Type B pancreatic cell (in vitro differentiated cells): ENCODE data around the gene TH. TPM values are rescaled to one million over a fixed set of nuclear protein-coding genes. Genes with fewer than 3 reads are reported as not detected.

ENCODE experiments used
- DNase-seq: peaks from one replicate; pipeline ENCODE4 v3.0.0; 2021; ENCODE audit warnings: mixed read lengths; ENCODE audit not compliant: unreplicated experiment; ENCODE audit errors: extremely low spot score
- H3K27ac Mint-ChIP-seq: 2 replicates; pipeline ENCODE4 v1.8.0; 2021; ENCODE audit warnings: mild to moderate bottlenecking, mixed read lengths
- H3K27me3 Mint-ChIP-seq: 2 replicates; pipeline ENCODE4 v1.8.0; 2021; ENCODE audit warnings: mixed read lengths
- H3K36me3 Mint-ChIP-seq: 2 replicates; pipeline ENCODE4 v1.8.0; 2021; ENCODE audit warnings: mixed read lengths
- H3K4me1 Mint-ChIP-seq: one replicate; pipeline ENCODE4 v1.8.0; 2021; ENCODE audit warnings: mixed read lengths; ENCODE audit not compliant: unreplicated experiment
- H3K4me3 Mint-ChIP-seq: 2 replicates; pipeline ENCODE4 v1.8.0; 2021; ENCODE audit warnings: mild to moderate bottlenecking, mixed read lengths
- H3K9me3 Mint-ChIP-seq: 2 replicates; pipeline ENCODE4 v1.8.0; 2021; ENCODE audit warnings: mixed read lengths
- CTCF ChIP-seq: fragments of 200-600 bp; sonication (generic); conservative IDR thresholded peaks from 2 replicates; pipeline ENCODE4 v1.5.0; 2021; ENCODE audit warnings: antibody characterized with exemption, mild to moderate bottlenecking
- total RNA-seq: library from RNA; stranded (reverse); gene quantifications from 2 replicates; pipeline ENCODE4 v1.2.1, GENCODE V29; 2021; ENCODE audit warnings: low replicate concordance

The TH gene
- total RNA-seq, 1 donor from 2014 or later = 2.2 TPM

- peak overlapping the region; percentile 67 for H3K4me3 Mint-ChIP-seq
- peaks cover 36% of the 10 kb centered on the region for H3K27me3 Mint-ChIP-seq
- peak overlapping the region; percentile 48 for H3K27ac Mint-ChIP-seq
- H3K36me3 Mint-ChIP-seq = peaks cover 21% of the 10 kb centered on the region
- DNase-seq = no peak
- H3K9me3 Mint-ChIP-seq = no peaks in the 10 kb centered on the region
- H3K4me1 Mint-ChIP-seq = peaks cover 8% of the 10 kb centered on the region
- TF ChIP-seq CTCF = no peak
Measured at GRCh38 chr11:2133241-2134021, 38.2 kb downstream of the TH start.

- Mint-ChIP-seq H3K36me3 (peaks cover 21% of the 10 kb centered on the region), H3K9me3 (no peaks in the 10 kb centered on the region), H3K4me1 (peaks cover 8% of the 10 kb centered on the region), H3K27me3 (peaks cover 34% of the 10 kb centered on the region), H3K4me3 (peak overlapping the region; percentile 28), H3K27ac (peak overlapping the region; percentile 48)
- TF ChIP-seq CTCF = no peak
- no peak for DNase-seq
Measured at GRCh38 chr11:2132874-2133240, 38.8 kb downstream of the TH start.

- H3K27ac Mint-ChIP-seq = peak overlapping the region; percentile 83
- peaks cover 8% of the 10 kb centered on the region for H3K4me1 Mint-ChIP-seq
- no peak for DNase-seq
- H3K9me3 Mint-ChIP-seq = no peaks in the 10 kb centered on the region
- peaks cover 21% of the 10 kb centered on the region for H3K36me3 Mint-ChIP-seq
- H3K4me3 Mint-ChIP-seq = peak overlapping the region; percentile 71
- peaks cover 34% of the 10 kb centered on the region for H3K27me3 Mint-ChIP-seq
- TF ChIP-seq CTCF = no peak
Measured at GRCh38 chr11:2132246-2132645, 39.4 kb downstream of the TH start.

GRCh38 chr11:2131371-2132236 is 40.0 kb downstream of the TH start:
- DNase-seq = no peak
- H3K27ac Mint-ChIP-seq = peak overlapping the region; percentile 83
- H3K36me3 Mint-ChIP-seq = peaks cover 21% of the 10 kb centered on the region
- peak overlapping the region; percentile 71 for H3K4me3 Mint-ChIP-seq
- no peaks in the 10 kb centered on the region for H3K9me3 Mint-ChIP-seq
- peaks cover 32% of the 10 kb centered on the region for H3K27me3 Mint-ChIP-seq
- TF ChIP-seq CTCF = no peak
- H3K4me1 Mint-ChIP-seq = peaks cover 8% of the 10 kb centered on the region

- no peak for TF ChIP-seq CTCF
- Mint-ChIP-seq H3K36me3 (peaks cover 17% of the 10 kb centered on the region), H3K4me1 (peaks cover 8% of the 10 kb centered on the region), H3K27ac (peak overlapping the region; percentile 83), H3K4me3 (peak overlapping the region; percentile 71), H3K27me3 (peaks cover 25% of the 10 kb centered on the region), H3K9me3 (no peaks in the 10 kb centered on the region)
- no peak for DNase-seq
Measured at GRCh38 chr11:2130881-2131352, 40.7 kb downstream of the TH start.
